ENCODE data around the gene ELOB.

DNA sequence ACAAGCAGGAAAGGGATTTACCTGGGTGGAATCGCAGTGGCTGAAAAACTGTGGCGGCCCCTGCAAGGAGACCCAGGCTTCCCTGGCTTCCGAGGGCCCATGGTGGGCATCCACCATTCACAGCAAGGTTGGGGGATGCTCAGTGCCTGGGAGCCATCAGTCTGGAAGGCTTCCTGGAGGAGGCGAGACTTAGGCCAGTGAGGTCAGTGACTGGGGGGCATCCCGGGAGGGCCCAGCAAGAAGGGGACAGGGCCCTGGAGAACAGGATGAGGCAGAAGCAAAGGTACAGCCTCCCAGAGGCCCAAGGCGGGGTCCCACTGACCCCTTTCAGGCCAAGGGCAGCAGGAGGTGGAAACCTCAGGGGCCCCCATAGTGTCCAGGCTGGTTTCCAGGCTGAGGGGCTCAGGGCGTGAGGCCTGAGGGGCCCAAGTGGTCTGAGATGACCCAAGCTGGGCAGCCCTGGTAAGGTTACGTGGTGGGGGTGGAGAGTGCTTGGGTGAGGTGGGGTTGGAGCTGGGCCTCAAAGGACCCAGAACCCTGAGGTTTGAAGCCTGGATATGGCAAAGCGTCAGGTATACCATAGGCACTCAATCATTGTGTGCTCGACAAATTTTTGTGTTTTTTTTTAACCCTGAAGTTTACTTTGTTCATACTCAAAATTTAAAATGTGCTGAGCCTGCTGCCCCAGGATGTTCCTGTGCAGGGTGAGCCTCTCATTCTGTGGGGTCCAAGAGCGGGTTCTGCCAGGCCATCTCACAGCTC is 40.4 kb downstream of the ELOB start:
- TF ChIP-seq POLR2AphosphoS5 (IDR thresholded peaks at IDR 0.05; ENCODE audit: low read depth, low read length) (no peak), POLR2A (IDR thresholded peaks at IDR 0.05; ENCODE audit: low read depth, low read length) (no peak), TAF1 (IDR thresholded peaks at IDR 0.05; ENCODE audit: borderline replicate concordance, low read depth, low read length) (no peak)
